ENCODE results near the gene VPS37D. TPM values are rescaled to one million over a fixed set of nuclear protein-coding genes. Genes with fewer than 3 reads are reported as not detected.
A peak's percentile ranks its signal among the peaks of the same experiment; 100 is the strongest.

The VPS37D gene
- total RNA-seq, 1 experiment from 2014 or later: 8.3 TPM

GRCh38 chr7:73715648-73716317 lies 48.2 kb downstream of the VPS37D start:
- Histone ChIP-seq H3K4me2 (peak overlapping the region; percentile 89), H3K27me3 (ENCODE audit: insufficient read depth, low read depth) (no peaks in the 10 kb centered on the region), H3K4me3 (peak overlapping the region; percentile 7; the same call in 1 of the 2 replicates), H3F3A (ENCODE audit: insufficient read depth, low read depth) (peaks cover 67% of the 10 kb centered on the region), H3K27ac (peak overlapping the region; percentile 61), H2AFZ (no peak overlapping the region), H3K9me2 (ENCODE audit: insufficient read depth) (no peaks in the 10 kb centered on the region), H3K9me3 (ENCODE audit: insufficient read depth, low read depth) (no peaks in the 10 kb centered on the region), H3K36me3 (ENCODE audit: low read depth) (peaks cover 14% of the 10 kb centered on the region), H3K79me2 (ENCODE audit: low read depth) (peaks cover 79% of the 10 kb centered on the region), H3K4me1 (replicated peaks; ENCODE audit: insufficient read depth) (peaks cover 42% of the 10 kb centered on the region), H4K20me1 (ENCODE audit: insufficient read depth) (peaks cover 51% of the 10 kb centered on the region)
- peak; percentile 98 to 99 for DNase-seq
- intact Hi-C loops (cut with micrococcal nuclease; ENCODE audit: unreplicated experiment): loop anchor here (1.0 to 5.0 kb wide), 5 partner anchors 8 to 193 kb away; partner anchors contain the start of genes BAZ1B, BUD23, DNAJC30 and VPS37D
- no TSS peak for BruUV-seq (replicated peaks)
- TF ChIP-seq EZH2 (IDR thresholded peaks at IDR 0.05; ENCODE audit: low read depth): no peak
- TF ChIP-seq CTCF (conservative IDR thresholded peaks at IDR 0.05): no peak
- POLR2A ChIA-PET (ENCODE audit: unreplicated experiment): interaction anchor here (0.6 to 1.1 kb wide), 6 partner anchors 9 to 867 kb away, joined by 3 to 10 read pairs (median 6); partner anchors contain the start of gene LAT2
- CTCF ChIA-PET: interaction anchor here (0.6 kb wide), 1 partner anchor 85 kb away, joined by 5 read pairs; no protein-coding TSS in a partner anchor

GRCh38 chr7:73716318-73716890 lies 48.8 kb downstream of the VPS37D start:
- TSS peak; percentile 48 for BruUV-seq (replicated peaks)
- peaks cover 46% of the 10 kb centered on the region for H4K20me1 ChIP-seq (ENCODE audit: insufficient read depth)
- no peak for DNase-seq

More at GRCh38 chr7:73716318-73716890, 48.8 kb downstream of the VPS37D start:
- Histone ChIP-seq H3K4me1 (replicated peaks; ENCODE audit: insufficient read depth) (peaks cover 46% of the 10 kb centered on the region), H3K79me2 (ENCODE audit: low read depth) (peaks cover 73% of the 10 kb centered on the region), H3K36me3 (ENCODE audit: low read depth) (peaks cover 14% of the 10 kb centered on the region), H3K4me2 (peak overlapping the region; percentile 89), H3K9me2 (ENCODE audit: insufficient read depth) (no peaks in the 10 kb centered on the region), H2AFZ (no peak overlapping the region), H3K27me3 (ENCODE audit: insufficient read depth, low read depth) (no peaks in the 10 kb centered on the region), H3K9me3 (ENCODE audit: insufficient read depth, low read depth) (no peaks in the 10 kb centered on the region), H3K27ac (peak overlapping the region; percentile 50), H3F3A (ENCODE audit: insufficient read depth, low read depth) (peaks cover 71% of the 10 kb centered on the region), H3K4me3 (peak overlapping the region; percentile 21; the same call in 1 of the 2 replicates)
- ChIA-PET CTCF (interaction anchor here (0.6 kb wide), 1 partner anchor 85 kb away, joined by 5 read pairs; no protein-coding TSS in a partner anchor), POLR2A (ENCODE audit: unreplicated experiment) (interaction anchor here (0.6 to 1.1 kb wide), 2 partner anchors 9 to 93 kb away, joined by 4 to 7 read pairs; no protein-coding TSS in a partner anchor)
- intact Hi-C loops (cut with micrococcal nuclease; ENCODE audit: unreplicated experiment): loop anchor here (5.0 kb wide), 1 partner anchor 49 kb away; the partner anchor contains the start of gene VPS37D
- TF ChIP-seq EZH2 (IDR thresholded peaks at IDR 0.05; ENCODE audit: low read depth) (no peak), CTCF (conservative IDR thresholded peaks at IDR 0.05) (no peak)

Data from PC-9 (cell line).